GM08714 (cell line): ENCODE data around the gene SCG5.

ENCODE experiments used
- H3K4me3 ChIP-seq: fragments of 200-500 bp; sonication (Bioruptor generic); 2 replicates; pipeline ENCODE4 v1.5.1; 2014; ENCODE audit warnings: mild to moderate bottlenecking, low read length, inconsistent platforms
- ZNF274 ChIP-seq: IDR thresholded peaks from 2 replicates; pipeline ENCODE4 v1.6.1; 2012; ENCODE audit warnings: mild to moderate bottlenecking, low read depth, low read length

The SCG5 gene

DNA sequence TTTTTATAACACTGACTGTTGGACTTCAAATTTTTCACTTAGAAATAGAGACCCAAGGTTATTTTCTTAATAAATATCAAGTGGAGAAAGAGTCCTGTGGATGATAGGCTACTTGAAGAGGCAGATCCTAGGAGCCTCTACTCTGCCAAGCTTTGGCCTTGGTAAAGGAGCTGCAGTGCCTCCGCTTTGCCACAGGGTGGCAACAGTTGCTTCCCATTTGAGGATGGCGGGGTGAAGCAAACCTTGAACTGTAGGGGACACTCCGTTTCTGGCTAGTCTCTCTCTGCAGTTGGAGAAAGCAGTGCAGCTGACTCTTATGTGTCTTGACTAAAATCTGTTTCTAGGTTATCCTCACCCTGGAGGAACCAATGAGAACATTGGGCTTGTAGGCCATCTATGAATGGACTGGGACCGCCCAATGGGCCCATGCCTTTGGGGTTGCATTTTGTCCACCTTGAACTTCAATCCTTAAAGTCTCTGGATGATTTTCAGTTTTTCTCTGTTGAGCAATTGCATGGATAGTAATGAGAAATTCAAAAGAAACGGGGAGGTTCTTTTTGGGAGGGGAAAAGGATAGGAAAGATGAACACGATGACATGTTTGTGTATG, 9.8 kb downstream of the SCG5 start:
- TF ChIP-seq ZNF274 = no peak
- H3K4me3 ChIP-seq = no peak overlapping the region

DNA sequence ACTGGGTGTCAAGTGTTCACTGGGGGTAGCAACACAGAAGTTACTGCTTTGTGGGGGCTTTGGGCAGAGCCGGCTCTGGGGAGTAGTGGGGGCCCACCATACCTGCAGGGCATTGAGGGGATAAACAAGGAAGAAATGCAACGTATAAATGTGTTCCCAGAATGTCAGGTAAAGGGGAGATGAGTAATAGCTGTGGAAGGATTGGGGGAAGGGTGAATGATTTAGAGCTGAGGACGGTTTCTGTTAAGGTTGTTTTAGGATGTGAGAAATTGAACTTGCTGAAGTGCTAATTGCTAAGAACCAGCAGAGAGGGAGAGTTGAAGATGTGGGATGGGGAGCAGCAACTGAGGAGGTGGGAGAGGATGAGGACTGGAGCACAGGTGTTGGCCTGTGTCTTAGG, 10.7 kb downstream of the SCG5 start:
- TF ChIP-seq ZNF274 = no peak
- H3K4me3 ChIP-seq = no peak overlapping the region

DNA sequence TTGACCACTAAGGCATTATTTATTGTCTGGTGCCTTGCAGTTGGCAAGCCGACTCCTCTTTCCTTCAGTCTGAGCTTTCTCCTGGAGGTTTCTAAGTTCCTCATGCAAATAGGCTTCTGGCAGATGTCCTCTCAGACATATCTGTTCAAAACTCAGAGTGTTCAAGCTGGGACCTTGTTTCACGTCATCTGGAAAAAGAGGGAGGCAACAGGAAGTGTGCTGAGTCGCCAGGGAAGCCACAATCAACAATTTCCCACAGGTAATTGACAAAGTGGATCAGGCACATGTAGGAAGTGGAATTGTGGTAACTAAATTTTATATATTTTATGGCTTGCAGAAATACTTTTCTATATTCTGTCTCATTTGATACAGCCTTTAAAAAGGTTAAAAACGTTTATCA, 14.6 kb downstream of the SCG5 start:
- TF ChIP-seq ZNF274 = no peak
- H3K4me3 ChIP-seq = no peak overlapping the region

DNA sequence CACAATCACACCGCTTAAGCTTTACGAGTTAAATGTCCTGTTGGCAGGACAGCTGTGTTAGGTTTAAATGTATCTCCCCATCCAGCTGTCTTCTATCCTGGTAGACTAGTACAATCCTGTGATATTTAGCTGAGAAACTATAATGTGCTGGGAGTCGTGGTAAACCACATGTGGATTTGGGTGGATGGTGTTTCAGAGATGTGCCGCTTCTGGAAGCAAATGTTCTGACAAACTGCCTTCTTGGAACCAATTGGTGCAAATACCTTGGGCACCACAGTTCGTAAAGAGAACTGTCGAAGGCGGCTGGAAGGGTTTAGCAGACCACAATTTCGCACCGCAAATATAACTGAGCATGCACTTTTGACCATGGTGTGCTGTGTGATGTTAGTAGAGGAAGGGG, 15.0 kb downstream of the SCG5 start:
- H3K4me3 ChIP-seq = no peak overlapping the region
- TF ChIP-seq ZNF274 = no peak

DNA sequence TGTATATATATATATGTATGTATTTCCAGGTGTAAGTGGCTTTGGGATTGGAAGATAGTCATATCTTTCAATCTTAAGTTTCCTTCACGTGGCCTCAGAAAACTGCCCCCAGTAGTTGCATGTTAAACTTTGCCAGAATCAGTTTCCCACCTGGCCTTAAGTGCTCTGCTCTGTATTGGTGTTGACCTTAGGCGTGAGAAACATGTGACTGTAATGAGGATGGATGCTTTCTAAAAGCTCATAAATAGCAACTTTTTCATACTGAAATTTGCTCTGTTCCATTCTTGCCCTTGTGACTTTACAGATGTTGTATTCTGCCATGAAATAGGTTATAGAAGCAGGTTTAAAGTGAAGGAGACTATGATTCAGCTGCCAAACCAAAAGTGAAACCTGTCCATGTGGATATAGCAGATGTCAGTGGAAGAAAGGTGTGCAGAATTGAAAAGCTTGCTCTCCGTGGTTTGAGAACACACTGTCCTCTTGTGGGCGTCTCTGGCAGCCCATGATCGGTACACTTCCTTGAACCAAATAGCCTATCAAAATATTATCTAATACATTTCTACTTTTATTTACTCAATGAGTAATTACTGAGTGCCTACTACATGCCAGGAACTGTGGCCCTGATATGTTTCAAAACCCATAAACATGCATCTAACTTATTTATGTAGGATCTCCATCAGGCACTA, 15.8 kb downstream of the SCG5 start:
- no peak for TF ChIP-seq ZNF274
- H3K4me3 ChIP-seq = no peak overlapping the region

DNA sequence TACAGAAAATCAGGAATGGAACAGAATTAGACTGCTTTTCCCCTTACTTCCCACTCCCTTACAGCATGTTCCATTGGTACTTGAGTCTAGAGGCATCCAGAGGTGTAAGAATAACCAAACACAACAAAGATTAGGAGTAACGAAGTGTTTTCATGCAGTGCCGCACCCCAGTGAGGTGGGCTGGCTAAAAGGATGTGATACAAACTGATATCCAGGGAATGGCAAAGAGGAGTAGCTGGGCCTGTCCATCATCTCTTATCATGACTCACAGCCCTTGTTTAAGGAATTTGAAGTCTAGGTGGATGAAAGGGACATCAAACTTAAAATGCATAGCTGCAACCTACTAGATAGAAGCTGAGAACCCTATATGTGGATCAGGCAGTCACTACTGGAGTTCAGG, 16.4 kb downstream of the SCG5 start:
- TF ChIP-seq ZNF274 = no peak
- H3K4me3 ChIP-seq = no peak overlapping the region

DNA sequence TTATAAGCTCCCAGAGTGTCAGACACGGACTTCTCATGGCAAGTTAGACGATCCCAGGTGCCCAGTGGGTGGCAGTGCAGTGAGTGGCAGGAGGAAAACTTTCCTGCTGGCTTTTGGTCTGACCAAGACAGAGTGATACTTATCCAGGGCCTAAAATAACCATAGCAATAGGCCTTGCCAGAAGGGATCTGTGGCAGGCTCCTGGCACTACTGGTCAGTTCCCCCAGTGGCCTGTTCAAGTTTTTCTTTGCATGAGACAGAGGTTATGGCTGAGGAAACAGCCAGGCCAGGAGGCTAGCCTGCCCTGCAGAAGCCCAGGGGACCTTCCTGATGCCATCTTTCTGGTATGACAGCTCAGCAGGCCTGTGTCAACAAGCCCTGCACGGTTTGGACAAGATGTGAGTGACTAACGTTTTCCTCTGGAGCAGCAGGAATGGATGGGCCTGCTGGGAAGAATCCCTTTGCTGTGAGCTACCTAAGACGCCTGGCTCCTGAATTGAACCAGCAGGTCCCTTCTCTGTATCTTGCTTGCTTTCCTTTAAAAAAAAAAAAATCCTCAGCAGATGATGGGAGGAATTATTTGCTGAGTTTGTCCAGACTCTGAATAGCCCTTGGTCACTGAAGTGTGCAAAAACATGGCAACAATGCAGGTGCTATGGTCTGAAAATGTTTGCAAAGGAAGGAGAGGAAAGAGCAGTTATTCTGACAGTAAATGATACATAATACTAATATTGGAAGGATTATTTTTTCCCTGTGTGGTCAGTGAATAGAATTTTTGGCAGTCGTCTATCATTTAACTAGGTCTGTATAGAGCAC, 18.0 kb downstream of the SCG5 start:
- TF ChIP-seq ZNF274 = no peak
- H3K4me3 ChIP-seq = no peak overlapping the region

DNA sequence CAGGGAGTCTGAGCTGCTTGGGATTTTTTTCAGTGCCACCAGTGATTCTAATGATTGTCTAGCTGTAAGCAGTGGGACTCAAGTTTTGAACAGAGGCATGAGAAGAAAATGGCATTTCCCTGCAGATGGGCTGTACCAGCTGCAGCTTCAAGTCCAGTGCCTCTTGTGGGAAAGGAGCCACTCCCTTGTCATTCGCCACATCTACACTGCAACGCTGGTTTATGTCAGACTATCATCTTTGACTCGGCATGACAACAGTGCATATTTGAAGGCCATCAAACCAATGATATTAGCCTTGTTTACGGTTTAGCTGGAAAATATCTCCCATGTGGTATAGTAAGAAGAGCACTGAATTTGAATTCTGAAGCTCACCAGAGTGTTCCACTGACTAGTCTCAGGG, 22.2 kb downstream of the SCG5 start:
- no peak for TF ChIP-seq ZNF274
- no peak overlapping the region for H3K4me3 ChIP-seq

DNA sequence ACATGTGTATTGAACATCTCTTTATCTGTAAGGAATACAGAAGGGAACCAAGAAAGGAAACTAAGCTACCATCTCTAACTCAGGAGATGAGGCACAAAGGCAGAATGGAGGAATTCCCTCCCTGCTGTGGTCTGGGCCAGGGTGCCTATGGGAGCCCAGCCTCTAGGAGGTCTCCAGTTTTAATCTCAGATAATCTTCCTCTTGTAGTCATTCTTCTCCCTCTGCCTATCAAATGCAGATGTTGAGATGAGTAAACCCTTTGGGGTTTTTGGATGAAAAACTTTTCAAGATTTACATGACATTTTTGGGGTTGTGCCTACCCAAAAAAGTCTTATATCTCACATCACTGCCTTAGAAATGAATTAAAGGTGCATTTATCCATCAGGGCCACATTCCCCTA, 23.3 kb downstream of the SCG5 start:
- TF ChIP-seq ZNF274 = no peak
- H3K4me3 ChIP-seq = no peak overlapping the region

DNA sequence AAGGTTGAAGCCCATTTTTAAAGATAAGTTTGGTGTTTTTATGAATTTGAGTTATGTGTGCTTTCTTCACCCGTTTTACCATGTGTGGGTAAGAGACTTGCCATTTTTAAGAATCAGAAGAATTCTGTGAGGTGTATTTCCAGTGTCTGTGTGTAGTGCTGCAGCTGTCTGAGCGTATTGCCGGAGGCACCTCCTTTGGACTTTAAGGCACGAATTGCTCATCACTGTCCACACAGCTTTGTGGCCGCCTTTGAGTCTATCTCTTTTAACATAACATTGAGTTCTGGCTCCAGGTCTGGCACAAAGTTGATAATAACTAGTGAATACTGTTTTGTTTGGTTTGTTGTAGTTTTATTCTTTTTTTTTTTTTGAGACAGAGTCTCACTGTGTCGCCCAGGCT, 25.8 kb downstream of the SCG5 start:
- no peak overlapping the region for H3K4me3 ChIP-seq
- no peak for TF ChIP-seq ZNF274

DNA sequence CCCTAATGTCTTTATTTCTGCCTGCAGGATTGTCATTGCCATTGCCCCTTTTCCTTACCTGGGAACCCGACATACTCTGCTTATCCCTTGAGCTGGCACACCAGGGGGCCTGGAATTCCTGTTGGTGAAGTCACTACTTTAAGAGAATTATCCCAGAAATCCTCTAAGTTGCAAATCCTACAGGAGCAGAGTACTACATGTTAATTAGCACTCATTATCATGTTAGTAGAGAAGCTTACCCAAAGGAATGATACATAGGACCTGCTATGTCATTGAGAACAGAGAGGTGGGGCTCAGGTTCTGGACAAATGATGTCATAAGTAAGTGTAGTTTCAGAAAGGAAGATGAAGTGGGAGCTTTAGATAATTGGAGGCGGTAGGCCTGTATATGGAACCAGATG, 27.4 kb downstream of the SCG5 start:
- no peak overlapping the region for H3K4me3 ChIP-seq
- TF ChIP-seq ZNF274 = no peak

DNA sequence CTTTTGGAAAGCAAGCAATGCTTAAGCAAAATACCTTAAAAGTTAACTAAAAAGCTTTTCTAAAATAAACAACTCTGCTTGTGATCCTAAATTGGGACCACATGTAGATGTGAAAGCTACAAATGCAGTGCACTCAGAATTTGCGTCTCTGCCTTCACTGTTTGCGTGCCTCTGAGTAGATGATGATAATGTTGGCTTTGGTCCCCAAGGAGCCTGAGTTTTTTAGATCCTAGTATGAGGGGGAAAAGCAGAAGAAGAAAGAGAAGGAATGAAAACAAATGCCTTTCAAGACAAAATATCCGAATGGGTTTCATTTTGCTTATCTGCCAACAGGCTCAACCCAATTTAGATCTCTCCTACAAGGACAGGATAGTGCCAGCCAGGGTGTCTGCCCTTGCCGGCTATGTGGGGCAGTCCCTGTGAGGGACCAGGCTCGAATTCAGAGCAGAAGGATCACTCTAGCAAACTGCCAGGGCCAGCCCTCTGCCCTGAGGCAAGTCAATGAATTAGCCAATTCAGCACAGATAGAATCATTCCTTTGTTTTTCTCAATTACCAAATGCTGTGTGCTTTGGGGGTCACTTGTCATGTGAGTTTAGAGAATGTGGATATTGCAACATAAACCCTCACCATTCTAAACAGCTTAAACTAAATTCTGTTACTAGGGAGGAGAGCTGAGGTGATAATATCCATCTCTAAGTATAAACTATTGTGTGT, 28.5 kb downstream of the SCG5 start:
- no peak for TF ChIP-seq ZNF274
- H3K4me3 ChIP-seq = no peak overlapping the region

DNA sequence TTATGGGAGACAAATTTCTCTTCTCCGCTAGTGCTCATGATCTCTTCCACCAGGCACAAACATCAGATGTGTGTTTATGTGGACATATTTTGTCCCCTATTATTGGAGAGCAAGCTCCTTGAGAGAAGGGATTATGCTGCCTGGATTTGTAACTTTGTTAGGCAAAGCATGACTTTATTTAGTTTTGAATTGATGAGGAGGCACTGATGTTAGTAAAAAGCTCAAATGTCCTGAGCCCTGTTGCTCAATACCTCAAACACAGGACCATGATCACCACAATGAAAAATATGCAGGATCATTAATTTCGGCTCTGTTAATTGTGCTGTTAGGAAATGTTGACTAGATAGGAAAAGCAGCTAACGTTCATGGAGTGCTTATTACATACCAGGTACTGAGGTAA, 29.1 kb downstream of the SCG5 start:
- no peak for TF ChIP-seq ZNF274

More for the DNA sequence above, 29.1 kb downstream of the SCG5 start:
- H3K4me3 ChIP-seq = no peak overlapping the region
